Measurements from ENCODE around the gene AKR1C1.
"Not testable (repeated sequence)": the region's sequence is repeated elsewhere in the genome, so short reads cannot be mapped to it uniquely, and the experiment has no call there.

AKR1C1 gene

GRCh38 chr10:5018671-5019277 is 55.6 kb downstream of the AKR1C1 start:
- DNase-seq (ENCODE audit: low read depth): not testable (repeated sequence)

GRCh38 chr10:5019770-5020612 is 56.8 kb downstream of the AKR1C1 start:
- not testable (repeated sequence) for DNase-seq (ENCODE audit: low read depth)

GRCh38 chr10:5021624-5022290 is 58.5 kb downstream of the AKR1C1 start:
- DNase-seq (ENCODE audit: low read depth): not testable (repeated sequence)

- DNase-seq (ENCODE audit: low read depth): no peak
Measured at GRCh38 chr10:5023177-5023805, 60.1 kb downstream of the AKR1C1 start.

GRCh38 chr10:5025461-5025881 is 62.3 kb downstream of the AKR1C1 start:
- not testable (repeated sequence) for DNase-seq (ENCODE audit: low read depth)

- no peak for DNase-seq (ENCODE audit: low read depth)
Measured at GRCh38 chr10:5030989-5031388, 67.8 kb downstream of the AKR1C1 start.

GRCh38 chr10:5031588-5031987 is 68.4 kb downstream of the AKR1C1 start:
- not testable (repeated sequence) for DNase-seq (ENCODE audit: low read depth)

- DNase-seq (ENCODE audit: low read depth): not testable (repeated sequence)
Measured at GRCh38 chr10:5032444-5032843, 69.2 kb downstream of the AKR1C1 start.

Data from CMK (cell line).